GM12873 (cell line): Measurements from ENCODE around the gene NACA.

Experiments
- CTCF ChIP-seq: IDR thresholded peaks from 2 replicates; pipeline ENCODE4 v1.5.1; 2012; ENCODE audit warnings: low read depth, mild to moderate bottlenecking, moderate library complexity, low read length, control low read depth; ENCODE audit not compliant: insufficient read depth; ENCODE audit errors: missing control alignments

The NACA gene

GRCh38 chr12:56721721-56722120, 3.4 kb downstream of the NACA start:
- TF ChIP-seq CTCF: no peak

- TF ChIP-seq CTCF: no peak
Observed at GRCh38 chr12:56721216-56721615, 3.9 kb downstream of the NACA start.

- TF ChIP-seq CTCF: no peak
Observed at GRCh38 chr12:56720731-56721151, 4.4 kb downstream of the NACA start.

- TF ChIP-seq CTCF: no peak
Observed at GRCh38 chr12:56719056-56719455, 6.0 kb downstream of the NACA start.

GRCh38 chr12:56718636-56719035, 6.5 kb downstream of the NACA start:
- TF ChIP-seq CTCF: no peak

GRCh38 chr12:56718149-56718548, 7.0 kb downstream of the NACA start:
- no peak for TF ChIP-seq CTCF

- TF ChIP-seq CTCF: no peak
Observed at GRCh38 chr12:56716933-56717880, 7.9 kb downstream of the NACA start.
